Smooth muscle cell (in vitro differentiated cells): ENCODE data around the gene FRRS1L. TPM values are rescaled to one million over a fixed set of nuclear protein-coding genes. Genes with fewer than 3 reads are reported as not detected.
"Not testable (repeated sequence)": the region's sequence is repeated elsewhere in the genome, so short reads cannot be mapped to it uniquely, and the experiment has no call there.

ENCODE experiments used
- DNase-seq: peaks from one replicate; lab custom pipeline; 2025; ENCODE audit not compliant: unreplicated experiment; lab: John Stamatoyannopoulos, UW
- H2AFZ ChIP-seq: fragments of 200-600 bp; sonication (generic); 2 replicates; pipeline ENCODE4 v1.6.0; 2016; ENCODE audit warnings: antibody characterized with exemption, low read depth, mild to moderate bottlenecking
- H3F3A ChIP-seq: fragments of 200-600 bp; sonication (generic); 2 replicates; pipeline ENCODE4 v1.6.0; 2017; ENCODE audit warnings: antibody characterized with exemption, low read depth
- H3K27ac ChIP-seq: fragments of 200-600 bp; sonication (generic); 2 replicates; pipeline ENCODE4 v1.5.1; 2016; ENCODE audit warnings: low read depth, mild to moderate bottlenecking
- H3K27me3 ChIP-seq: fragments of 200-600 bp; sonication (generic); 2 replicates; pipeline ENCODE4 v1.6.1; 2016; ENCODE audit warnings: low read depth, mild to moderate bottlenecking
- H3K36me3 ChIP-seq: fragments of 200-600 bp; sonication (generic); 2 replicates; pipeline ENCODE4 v1.5.1; 2016; ENCODE audit warnings: low read depth
- H3K4me1 ChIP-seq: fragments of 200-600 bp; sonication (generic); 2 replicates; pipeline ENCODE4 v1.5.1; 2016; ENCODE audit warnings: low read depth
- H3K4me2 ChIP-seq: fragments of 200-600 bp; sonication (generic); 2 replicates; pipeline ENCODE4 v1.6.0; 2016; ENCODE audit warnings: mild to moderate bottlenecking
- H3K4me3 ChIP-seq: fragments of 200-600 bp; sonication (generic); 2 replicates; pipeline ENCODE4 v1.5.1; 2016; ENCODE audit warnings: mild to moderate bottlenecking
- H3K79me2 ChIP-seq: fragments of 200-600 bp; sonication (generic); 2 replicates; pipeline ENCODE4 v1.6.0; 2016; ENCODE audit warnings: low read depth, mild to moderate bottlenecking
- H3K9ac ChIP-seq: fragments of 200-600 bp; sonication (generic); 2 replicates; pipeline ENCODE4 v1.6.0; 2016; ENCODE audit warnings: low read depth
- H3K9me3 ChIP-seq: fragments of 200-600 bp; sonication (generic); replicated peaks from 2 replicates; pipeline ENCODE4 v1.5.1; 2016; ENCODE audit warnings: low read depth
- H4K20me1 ChIP-seq: fragments of 200-600 bp; sonication (generic); 2 replicates; pipeline ENCODE4 v1.6.0; 2016; ENCODE audit warnings: low read depth
- WGBS: methylation state at CpG from one replicate; pipeline ENCODE4 v1.1.7; 2016; ENCODE audit warnings: low lambda C conversion rate; 5-methylcytosine and 5-hydroxymethylcytosine counted together
- polyA plus RNA-seq: library from polyadenylated mRNA; unstranded; fragments of >200 nt; fragmentation: Nextera tagmentation; extraction: Ambion mirVana; gene quantifications from 2 replicates; pipeline ENCODE4 v1.2.1, GENCODE V29; 2016
- total RNA-seq: library from RNA; depleted of rRNA; stranded (reverse); fragments of >200 nt; gene quantifications from 2 replicates; pipeline ENCODE4 v1.2.3, GENCODE V29; 2014
- TF ChIP-seq, protein P1 (sequence below): fragments of 200-600 bp; sonication (generic); IDR thresholded peaks from 2 replicates; pipeline ENCODE4 v1.5.1; 2017; ENCODE audit warnings: borderline replicate concordance, mild to moderate bottlenecking, antibody characterized with exemption; ENCODE audit not compliant: insufficient read depth, poor library complexity, severe bottlenecking

The FRRS1L gene
- total and polyA plus RNA-seq, 2 experiments from 2014 or later: 0.36 TPM; not detected in 1

DNA sequence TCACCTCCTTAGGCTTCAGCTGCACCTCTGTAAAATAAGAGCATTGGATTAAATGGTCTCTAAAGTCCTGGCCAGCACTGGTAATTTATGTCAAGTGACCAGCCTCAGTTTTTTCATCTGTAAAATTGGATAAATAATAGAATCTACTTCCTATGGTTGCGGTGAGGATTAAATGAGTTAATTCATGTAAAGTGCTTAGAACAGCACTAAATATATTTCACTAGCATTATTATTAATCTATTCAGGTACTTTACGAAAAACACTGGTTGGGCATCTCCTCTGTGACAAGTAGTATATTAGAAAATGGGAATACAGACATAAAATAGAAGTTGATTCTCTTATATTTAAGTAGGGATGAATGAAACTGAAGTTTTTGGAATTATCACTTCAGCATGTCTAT lies 33.5 kb downstream of the FRRS1L start:
- Histone ChIP-seq H3K27ac (no peak overlapping the region), H4K20me1 (no peaks in the 10 kb centered on the region), H3K4me2 (no peak overlapping the region), H3K9me3 (no peaks in the 10 kb centered on the region), H2AFZ (no peak overlapping the region), H3K36me3 (no peaks in the 10 kb centered on the region), H3F3A (no peaks in the 10 kb centered on the region), H3K4me1 (no peaks in the 10 kb centered on the region), H3K4me3 (no peak overlapping the region), H3K79me2 (no peaks in the 10 kb centered on the region), H3K27me3 (no peaks in the 10 kb centered on the region), H3K9ac (no peak overlapping the region)
- TF ChIP-seq, protein P1, sequence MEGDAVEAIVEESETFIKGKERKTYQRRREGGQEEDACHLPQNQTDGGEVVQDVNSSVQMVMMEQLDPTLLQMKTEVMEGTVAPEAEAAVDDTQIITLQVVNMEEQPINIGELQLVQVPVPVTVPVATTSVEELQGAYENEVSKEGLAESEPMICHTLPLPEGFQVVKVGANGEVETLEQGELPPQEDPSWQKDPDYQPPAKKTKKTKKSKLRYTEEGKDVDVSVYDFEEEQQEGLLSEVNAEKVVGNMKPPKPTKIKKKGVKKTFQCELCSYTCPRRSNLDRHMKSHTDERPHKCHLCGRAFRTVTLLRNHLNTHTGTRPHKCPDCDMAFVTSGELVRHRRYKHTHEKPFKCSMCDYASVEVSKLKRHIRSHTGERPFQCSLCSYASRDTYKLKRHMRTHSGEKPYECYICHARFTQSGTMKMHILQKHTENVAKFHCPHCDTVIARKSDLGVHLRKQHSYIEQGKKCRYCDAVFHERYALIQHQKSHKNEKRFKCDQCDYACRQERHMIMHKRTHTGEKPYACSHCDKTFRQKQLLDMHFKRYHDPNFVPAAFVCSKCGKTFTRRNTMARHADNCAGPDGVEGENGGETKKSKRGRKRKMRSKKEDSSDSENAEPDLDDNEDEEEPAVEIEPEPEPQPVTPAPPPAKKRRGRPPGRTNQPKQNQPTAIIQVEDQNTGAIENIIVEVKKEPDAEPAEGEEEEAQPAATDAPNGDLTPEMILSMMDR: no peak
- DNase-seq: no peak
- 94% methylated on average over 2 of the region's 2 CpGs for WGBS

DNA sequence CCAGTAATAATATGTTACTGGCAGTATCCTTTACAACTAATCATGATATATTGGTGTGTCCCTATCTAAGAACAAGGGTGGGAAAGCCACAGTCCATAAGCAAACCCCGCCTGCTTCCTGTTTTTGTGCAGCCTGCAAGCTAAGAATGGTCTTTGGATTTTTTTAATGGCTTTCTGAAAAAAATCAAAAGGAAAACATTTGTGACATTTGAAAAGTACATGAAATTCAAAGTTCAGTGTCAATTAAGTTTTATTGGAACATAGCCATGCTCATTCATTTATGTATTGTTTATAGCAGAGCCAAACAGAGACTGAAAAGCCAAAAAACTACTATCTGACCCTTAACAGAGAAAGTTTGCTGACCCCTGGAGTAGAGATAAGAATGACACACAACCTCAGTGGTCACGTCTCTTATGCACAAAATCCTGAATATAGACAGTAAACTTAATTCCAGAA lies 34.5 kb downstream of the FRRS1L start:
- Histone ChIP-seq H2AFZ (no peak overlapping the region), H3K27ac (no peak overlapping the region), H3K4me3 (no peak overlapping the region), H3K9ac (no peak overlapping the region), H3K4me1 (no peaks in the 10 kb centered on the region), H3K4me2 (no peak overlapping the region), H3K36me3 (no peaks in the 10 kb centered on the region), H3K79me2 (no peaks in the 10 kb centered on the region), H3F3A (no peaks in the 10 kb centered on the region), H4K20me1 (no peaks in the 10 kb centered on the region), H3K27me3 (no peaks in the 10 kb centered on the region), H3K9me3 (no peaks in the 10 kb centered on the region)
- no peak for DNase-seq
- TF ChIP-seq, protein P1: no peak
- WGBS: 54% methylated on average over 2 of the region's 2 CpGs

DNA sequence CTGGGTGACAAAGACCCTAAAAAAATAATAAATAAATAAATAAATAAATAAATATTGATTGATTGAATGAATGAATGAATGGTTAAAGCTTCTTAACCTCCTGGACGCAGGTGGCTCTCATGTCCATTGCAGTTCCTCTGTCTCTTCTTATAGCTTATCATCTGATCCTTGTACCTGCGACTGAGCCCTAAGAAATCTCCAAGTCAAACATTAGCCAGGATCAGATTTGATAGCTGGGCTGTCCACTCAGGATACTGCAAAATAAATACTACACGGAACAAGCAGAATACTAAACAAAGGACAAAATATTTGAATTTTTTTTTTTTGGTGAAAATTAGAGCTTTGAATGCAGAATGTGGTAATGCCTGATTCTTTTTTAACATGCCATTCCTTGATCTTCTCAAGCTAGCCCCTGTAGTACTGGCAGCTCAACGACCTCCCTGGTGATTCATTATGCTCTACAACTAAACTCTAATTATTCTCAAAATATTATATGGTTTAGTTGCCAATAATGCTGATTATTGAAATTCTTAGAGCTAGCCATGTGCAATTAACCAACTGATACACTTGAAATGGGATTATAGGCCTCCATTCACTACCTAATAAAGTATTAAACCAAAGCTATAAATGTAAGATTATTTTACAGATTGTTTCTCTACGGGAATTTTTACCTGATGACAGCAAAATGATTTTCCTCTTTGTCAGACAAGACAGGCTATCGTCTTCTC lies 37.4 kb downstream of the FRRS1L start:
- Histone ChIP-seq H3K4me2 (no peak overlapping the region), H3K4me3 (no peak overlapping the region), H3K79me2 (no peaks in the 10 kb centered on the region), H3K27ac (no peak overlapping the region), H3K27me3 (no peaks in the 10 kb centered on the region), H3K9ac (no peak overlapping the region), H2AFZ (no peak overlapping the region), H4K20me1 (no peaks in the 10 kb centered on the region), H3K9me3 (no peaks in the 10 kb centered on the region), H3K4me1 (no peaks in the 10 kb centered on the region), H3F3A (no peaks in the 10 kb centered on the region), H3K36me3 (no peaks in the 10 kb centered on the region)
- 82% methylated on average over 6 of the region's 6 CpGs for WGBS
- TF ChIP-seq, protein P1: no peak
- DNase-seq: no peak

DNA sequence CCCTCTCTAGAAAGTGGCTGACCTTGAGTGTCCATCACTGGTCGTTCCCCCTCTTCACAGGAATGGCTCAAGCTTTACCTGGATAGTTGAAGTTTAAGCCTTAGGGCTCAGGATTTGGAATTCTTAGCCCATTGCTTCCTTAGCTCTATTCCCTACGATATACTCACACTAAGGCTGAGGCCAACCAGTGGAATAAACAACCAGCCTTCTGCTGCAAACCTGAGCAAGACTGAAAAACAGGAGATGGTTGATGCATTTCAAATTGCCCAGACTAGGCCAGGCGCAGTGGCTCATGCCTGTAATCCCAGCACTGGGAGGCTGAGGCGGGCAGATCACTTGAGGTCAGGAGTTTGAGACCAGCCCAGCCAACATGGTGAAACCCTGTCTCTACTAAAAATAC lies 40.4 kb downstream of the FRRS1L start:
- not testable (repeated sequence) for H3K4me3 ChIP-seq, H3K4me2 ChIP-seq, H4K20me1 ChIP-seq, H2AFZ ChIP-seq, H3K36me3 ChIP-seq, H3K27me3 ChIP-seq, H3K4me1 ChIP-seq, H3K9ac ChIP-seq, H3K27ac ChIP-seq, DNase-seq, H3K79me2 ChIP-seq, H3F3A ChIP-seq, H3K9me3 ChIP-seq
- WGBS: 79% methylated on average over 4 of the region's 4 CpGs
